HG03469 (cell line): ENCODE data around the gene LCNL1.
A peak's percentile ranks its signal among the peaks of the same experiment; 100 is the strongest.

Source experiments
- ATAC-seq: cut with Tn5 transposase; IDR thresholded peaks from one replicate; pipeline ENCODE4 v1.9.1; 2021; ENCODE audit warnings: mild to moderate bottlenecking, moderate library complexity, moderate number of reproducible peaks; ENCODE audit not compliant: unreplicated experiment

Gene LCNL1

DNA sequence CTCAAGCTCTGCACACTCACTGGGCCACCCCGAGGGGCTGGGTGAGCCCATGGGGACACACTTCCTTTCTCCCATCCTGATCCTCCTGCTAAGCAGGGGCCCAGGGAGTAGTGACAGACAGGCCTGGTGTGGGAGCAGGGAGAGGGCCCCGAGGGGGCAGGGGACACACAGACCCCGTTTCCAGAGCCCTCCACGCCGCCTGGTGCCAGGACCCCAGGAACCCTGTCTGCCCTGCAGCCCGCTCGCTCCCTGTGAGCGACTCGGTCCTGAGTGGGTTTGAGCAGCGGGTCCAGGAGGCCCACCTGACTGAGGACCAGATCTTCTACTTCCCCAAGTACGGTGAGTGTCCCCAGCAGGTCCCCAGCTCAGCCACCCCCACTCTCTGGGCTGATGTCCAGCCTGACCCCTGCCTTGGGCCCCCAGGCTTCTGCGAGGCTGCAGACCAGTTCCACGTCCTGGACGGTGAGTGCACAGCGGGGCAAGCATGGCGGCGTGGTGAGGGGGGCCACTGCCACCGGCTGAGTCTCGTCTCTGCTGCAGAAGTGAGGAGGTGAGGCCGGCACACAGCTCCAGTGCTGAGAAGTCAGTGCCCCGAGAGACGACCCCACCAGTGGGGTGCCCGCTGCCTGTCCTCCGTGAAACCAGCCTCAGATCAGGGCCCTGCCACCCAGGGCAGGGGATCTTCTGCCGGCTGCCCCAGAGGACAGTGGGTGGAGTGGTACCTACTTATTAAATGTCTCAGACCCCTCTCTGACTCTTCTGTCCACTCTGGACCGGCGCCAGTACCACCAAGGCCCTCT lies 36.4 kb upstream of the LCNL1 start:
- no peak for ATAC-seq

DNA sequence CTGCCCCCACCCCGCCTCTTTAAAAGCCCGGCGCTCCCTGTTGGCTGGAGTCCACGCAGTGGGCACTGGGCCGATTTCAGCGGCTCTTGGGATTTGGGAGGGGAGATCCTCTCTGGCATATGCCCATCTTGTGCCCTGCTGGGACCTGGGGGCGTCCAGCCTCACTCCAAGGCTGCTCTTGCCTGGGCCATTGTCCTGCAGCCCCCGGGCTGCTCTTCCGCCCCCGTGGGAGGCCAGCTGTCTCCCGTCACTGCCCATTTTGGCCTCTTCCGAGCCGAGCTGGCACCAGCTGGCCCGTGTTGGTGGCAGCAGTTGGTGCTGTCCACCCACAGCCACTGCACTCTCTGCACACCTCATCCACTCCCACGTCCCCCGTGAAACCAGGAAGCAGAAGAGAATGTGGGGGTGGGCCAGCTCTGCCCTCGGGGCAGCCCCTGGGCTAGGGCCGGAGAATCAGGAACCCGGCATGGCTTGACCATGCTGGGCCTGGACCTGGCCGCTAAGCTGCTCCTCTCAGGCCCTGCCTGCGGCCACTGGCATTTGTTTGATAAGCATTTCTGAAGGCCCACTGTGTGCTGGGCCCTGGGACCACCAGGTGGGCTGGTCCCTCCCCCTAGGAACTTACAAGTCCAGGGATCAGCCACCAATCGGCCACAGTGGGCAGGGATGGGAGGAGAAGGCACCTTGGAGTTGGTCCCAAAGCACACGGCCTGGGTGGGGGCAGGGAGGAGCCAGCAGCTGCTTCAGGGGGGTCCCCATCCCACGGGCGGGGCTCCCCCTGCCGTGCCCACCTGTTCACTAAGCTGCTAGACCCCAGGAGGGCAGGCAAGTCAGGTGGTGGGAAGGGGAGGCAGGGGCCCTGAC lies 35.5 kb upstream of the LCNL1 start:
- no peak for ATAC-seq

DNA sequence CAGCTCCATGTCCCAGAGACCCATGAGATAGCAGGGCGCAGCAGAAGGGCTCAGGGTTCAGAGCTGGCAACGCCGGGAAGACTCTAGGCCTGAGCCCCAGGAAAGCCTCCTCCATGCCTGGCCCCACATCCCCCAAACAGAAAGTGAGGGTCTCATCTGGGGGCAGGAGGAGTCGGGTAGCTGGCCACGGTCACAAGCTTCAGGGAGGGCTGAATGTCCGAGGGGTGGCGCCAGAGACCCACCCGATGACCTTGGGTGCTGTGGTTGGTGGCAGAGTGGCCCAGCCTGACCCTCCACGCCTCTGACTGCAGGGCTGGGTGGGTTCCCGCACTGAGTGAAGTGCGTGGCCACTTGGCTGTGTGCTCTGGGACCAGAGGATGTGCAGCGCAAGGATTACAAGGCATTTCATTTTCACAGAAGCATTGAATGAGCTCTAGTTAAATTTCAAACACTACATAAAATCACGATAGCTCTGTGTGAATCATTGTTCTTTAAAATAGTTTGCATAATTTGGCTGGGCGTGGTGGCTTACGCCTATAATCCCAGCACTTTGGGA lies 34.8 kb upstream of the LCNL1 start:
- no peak for ATAC-seq

DNA sequence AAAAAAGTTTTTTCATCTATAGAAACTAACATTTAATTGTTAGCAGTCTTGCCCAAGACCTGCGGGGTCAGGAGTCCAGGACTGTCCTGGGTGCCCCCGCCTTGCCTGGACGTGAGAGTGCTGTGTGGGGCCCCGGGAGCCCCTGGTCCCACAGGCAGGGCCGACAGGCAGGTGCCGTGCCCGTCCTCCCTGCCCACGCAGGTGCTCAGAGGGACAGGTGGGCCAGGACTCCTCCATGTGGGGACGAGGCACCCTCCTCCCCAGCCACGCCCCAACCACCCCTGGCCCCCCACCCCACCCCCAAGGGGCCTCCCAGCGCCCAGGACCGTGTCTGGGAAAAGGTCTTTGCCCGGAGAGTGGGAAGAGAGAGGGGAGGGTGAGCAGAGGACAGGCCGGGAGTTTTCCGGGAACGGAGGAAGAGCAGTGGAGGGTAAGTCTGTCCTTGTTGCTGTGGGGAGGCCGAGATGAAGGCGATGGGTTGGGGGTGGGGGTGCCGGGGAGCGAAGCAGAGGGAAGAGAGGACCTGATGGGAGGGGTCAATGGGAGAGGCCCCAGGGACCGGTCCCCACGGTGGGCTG lies 33.5 kb upstream of the LCNL1 start:
- no peak for ATAC-seq

DNA sequence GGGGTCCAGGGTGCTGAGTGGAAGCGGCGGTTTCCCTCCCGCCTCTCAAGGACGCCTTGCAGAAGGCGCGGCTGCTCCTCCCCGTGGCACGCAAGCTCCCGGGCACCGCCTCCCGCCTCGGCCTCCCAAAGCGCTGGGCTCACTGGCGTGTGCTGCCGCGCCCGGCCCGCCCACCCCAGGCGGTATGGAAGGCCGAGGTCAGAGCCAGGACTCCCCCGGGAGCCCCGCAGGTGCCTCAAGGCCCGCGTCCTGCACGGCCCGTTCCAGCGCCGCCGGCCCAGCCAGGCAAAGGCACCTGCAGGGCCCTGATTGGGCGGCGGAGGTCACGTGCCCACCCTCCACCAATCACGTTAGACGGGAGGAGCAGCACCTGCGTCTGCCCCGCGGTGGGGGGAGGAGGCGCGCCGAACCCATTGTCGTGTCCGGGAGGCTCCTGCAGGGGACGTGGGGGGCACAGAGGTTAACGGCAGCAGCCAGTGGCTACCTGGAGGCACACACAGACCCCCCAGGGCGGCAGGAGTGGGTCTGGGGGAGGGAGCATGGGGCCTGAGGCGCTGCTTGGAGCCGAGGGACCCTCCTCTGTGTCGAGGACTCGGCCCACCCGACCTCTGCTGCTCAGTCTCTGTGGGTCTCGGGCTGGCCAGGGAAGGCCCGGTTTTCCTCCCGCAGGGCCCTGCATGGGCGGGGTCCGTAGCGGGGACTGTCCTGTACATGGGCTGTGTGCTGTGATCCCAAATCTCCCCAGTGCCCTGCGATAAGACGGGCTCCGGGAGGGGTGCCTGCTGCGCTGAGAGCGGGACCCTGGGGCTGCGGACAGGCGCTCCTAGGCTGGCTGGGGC lies 32.8 kb upstream of the LCNL1 start:
- ATAC-seq, result peak; percentile 64

DNA sequence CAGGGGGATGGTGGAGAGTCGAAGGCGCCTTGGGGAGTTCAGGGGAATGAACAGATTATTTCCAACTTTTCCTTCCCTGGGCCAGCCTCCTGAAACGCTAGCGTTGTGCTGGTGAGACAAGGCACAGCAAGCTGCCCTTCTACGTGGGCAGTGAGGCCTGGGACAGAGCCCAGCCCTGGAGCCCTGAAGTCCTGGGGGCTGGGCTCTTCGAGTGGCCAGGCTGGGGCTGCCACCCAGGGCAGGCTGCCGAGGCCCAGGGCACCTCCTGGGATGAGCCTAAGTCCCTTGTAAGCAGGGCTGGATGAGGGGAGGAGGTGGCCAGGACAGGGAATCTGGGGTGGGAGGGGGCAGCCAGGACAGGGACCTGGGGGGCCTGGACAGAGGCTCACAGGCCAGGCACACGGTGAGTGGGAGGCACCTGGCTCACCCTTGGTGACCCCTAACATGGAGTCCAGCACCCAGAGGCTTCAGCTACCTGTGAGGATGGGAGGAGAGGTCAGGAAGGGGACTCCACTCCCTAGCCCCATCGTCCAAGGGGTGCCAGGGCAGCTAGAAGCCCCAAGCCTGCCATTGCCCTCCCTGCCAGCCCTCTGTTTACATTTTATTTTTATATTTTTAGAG lies 32.0 kb upstream of the LCNL1 start:
- no peak for ATAC-seq

DNA sequence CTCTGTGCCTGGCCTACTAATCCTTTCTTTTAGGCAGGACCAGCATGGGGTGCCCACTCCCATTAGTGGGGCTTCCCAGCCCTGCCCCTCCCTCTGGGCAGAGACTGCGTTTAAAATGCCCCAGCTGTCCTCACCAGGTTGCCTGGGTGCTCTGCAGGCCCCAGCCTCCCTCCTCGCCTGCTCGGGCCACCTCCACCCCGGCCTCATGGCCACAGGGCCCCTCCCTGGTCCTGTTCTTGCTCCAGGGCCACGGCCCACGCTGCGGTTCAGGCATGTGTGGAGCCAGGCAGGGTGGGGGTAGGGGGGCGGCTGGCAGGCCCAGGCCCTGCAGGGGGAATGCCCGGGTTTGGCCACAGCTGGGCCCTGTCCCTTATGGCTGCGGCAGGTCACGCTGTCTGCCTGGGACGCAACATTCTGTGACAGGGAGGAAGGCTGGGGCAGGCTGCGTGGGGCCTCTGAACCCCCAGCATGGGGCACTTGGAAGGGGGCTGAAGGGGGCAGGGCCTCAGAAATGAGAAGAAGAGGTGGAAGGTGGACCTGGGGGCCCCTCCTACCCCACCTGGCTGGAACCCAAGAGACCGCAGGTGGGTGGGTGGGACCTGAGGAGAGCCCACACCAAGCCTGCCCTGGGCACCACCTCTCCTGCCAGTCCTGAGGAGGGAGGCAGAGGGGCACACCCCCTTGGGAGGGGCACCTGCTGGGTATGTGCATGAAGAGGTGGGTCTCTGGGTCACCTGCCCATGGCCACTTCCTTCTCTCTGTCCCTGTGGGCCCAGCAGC lies 31.1 kb upstream of the LCNL1 start, which contains the start of gene LCN12:
Gene LCN12, plus strand, starts transcription at position 733 of the 780 bp plus-strand sequence. CDS start 55 bp downstream, outside the sequence.
- no peak for ATAC-seq

DNA sequence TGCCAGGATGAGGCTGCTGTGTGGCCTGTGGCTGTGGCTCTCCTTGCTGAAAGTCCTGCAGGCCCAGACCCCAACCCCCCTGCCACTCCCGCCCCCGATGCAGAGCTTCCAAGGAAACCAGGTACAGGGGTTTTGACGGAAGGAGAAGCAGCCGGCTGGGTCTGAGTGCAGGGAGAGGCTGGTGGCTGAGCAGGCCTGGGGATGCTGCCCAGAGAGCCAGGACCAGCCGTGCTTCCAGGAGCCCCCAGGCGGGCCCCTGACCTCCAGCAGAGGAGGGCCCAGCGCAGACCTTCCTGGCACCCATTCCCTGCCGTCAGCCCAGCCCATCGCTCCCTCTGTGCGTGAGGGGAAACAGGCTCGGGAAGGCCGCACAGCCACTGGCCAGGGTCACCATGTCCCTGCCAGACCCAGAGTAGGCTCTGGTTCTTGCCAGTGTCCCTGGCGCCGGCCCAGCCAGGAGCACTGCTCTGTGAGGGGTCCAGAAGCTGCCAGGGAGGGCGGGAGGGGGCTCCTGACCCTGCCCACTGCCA lies 30.4 kb upstream of the LCNL1 start:
- no peak for ATAC-seq

DNA sequence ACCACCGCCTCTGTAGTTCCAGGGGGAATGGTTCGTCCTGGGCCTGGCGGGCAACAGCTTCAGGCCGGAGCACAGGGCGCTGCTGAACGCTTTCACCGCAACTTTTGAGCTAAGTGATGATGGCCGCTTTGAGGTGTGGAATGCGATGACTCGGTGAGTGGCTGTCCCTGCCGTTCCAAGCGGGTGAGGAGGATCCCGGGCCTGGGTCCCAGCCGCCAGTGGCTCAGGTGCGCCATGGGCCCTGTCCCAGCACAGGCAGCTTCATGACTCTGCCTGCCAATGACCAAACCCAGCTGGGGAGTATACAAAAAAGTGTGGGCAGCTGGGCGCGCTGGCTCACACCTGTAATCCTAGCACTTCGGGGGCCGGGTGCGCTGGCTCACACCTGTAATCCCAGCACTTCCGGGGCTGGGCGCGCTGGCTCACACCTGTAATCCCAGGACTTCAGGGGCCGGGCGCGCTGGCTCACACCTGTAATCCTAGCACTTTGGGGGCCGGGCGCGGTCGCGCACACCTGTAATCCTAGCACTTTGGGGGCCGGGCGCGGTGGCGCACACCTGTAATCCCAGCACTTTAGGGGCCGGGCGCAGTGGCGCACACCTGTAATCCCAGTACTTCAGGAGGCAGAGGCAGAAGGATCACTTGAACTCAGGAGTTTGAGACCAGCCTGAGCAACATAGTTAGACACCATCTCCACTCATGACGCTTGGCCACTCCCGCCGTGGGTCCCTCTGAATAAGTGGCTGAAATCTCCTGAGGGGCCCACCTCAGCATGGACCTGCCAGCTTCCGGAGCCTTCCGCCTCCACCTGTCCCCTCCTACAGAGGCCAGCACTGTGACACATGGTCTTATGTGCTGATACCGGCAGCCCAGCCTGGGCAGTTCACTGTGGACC lies 29.7 kb upstream of the LCNL1 start:
- ATAC-seq, result no peak

DNA sequence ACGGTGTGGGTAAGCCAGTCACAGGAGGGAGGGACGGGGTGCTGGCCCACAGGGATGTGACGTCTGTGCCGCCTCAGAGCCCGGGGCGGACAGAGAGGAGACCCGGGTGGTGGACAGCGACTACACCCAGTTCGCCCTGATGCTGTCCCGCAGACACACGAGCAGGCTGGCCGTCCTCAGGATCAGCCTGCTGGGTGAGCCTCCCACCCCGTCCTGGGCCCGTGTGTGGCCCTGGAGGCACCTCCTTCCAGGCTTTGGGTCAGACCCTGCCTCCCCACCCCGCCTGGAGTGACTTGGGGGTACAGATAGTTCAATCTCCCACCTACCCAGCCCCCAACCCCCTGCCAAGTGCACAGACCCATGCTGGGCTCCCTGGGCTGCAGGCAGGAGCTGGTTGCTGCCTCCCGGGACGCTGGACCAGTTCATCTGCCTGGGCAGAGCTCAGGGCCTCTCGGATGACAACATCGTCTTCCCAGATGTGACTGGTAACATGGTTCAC lies 29.0 kb upstream of the LCNL1 start:
- ATAC-seq, result no peak

DNA sequence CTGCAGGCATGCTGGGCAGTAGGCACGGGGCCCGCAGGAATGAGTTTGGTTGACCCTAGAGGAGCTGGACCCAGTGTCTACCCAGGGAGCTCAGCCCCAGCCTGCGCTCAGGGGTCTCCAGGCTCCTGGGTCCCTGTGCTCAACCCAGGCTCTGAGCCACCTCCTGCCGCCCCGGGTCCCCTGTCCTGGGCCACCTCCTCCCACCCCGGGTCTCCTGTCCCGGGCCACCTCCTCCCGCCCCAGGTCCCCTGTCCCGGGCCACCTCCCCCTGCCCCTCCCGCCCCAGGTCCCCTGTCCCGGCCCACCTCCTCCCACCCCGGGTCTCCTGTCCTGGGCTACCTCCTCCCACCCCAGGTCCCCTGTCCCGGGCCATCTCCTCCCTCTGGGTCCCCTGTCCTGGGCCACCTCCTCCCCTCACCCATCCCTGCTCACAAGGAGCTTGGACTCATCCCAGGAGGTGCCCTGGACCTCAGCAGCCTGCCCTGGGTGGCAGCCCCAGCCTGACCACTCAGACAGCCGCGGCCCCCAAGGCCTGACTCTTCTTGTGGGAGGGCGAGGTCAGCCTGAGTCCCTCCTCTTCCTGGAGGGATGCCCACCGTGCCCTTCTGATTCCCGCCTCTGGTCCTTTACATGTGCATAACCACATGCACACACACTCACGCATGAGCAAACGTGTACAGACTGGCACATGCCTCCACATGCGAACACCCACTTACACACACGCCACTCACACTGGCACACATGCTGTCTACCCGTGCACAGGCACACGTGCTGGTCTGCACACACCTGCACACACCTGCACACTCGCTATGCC lies 28.3 kb upstream of the LCNL1 start:
- no peak for ATAC-seq

DNA sequence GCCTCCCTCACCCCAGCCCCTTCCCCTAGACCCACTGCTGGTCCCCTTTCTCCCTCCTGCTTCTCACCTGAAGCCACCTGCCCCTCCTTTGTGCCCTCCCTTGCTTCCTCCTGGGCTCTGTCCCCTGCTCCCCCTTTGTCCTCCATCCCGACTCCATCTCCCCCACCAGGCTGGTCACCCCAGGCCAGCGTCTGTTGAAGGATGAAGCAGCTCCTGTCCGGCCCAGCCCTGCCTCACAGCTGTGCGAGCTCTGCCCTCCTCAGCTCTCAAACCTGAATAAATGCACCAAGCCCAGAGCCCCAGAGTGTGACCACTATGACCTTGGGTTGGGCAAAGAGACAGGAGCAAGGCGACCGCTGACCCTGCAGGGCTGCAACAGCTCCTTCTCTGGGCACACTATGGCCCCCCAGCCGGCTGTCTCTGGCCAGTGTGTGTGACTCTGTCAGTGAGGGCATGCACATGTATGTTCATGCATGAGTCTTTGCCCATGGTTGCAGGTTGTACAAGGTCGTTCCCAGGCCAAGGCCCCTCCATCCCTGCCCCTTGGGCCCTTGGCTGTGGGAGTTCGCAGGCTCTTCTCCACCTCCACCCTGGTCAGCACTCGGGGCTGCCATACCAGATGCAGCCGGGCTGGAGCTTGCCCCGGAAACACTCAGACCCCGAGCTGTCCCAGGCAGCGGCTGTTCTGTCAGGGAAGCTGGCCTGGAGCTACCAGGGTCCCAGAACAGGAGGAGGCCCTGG lies 27.4 kb upstream of the LCNL1 start:
- ATAC-seq, result no peak

DNA sequence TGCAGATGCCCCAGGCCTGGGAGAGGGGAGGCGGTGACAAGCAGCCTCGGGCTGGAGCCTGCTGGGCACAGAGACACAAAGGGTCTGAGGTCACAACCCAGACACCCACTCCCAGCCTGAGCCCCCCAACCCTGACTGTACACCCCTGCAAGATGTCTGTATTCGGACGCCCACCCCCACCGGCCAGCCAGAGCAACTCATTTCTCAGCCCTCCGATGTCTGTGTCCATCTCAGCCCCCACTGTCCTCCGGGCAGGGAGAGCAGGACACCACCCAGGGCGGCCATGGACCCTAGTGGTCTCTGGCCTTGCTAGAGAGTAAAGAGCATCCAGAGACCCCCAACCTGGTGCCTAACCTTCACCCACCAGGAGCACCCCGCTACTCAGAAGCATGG lies 26.9 kb upstream of the LCNL1 start:
- ATAC-seq, result no peak

DNA sequence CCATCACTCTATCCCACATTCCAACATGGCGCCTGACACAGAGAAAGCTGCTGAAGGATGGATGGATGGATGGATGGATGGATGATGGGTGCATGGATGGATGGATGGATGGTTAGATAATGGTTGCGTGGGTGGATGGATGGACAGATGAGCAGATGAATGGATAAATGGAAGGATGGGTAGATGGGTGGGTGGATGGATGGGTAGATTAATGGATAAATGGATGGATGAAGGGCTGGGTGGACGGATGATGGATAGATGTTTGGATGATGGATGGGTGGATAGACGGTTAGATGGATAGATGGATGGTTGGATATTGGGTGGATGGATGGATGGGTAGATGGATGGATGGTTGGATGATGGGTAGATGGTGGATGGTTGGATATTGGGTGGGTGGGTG lies 26.2 kb upstream of the LCNL1 start:
- ATAC-seq, result no peak

DNA sequence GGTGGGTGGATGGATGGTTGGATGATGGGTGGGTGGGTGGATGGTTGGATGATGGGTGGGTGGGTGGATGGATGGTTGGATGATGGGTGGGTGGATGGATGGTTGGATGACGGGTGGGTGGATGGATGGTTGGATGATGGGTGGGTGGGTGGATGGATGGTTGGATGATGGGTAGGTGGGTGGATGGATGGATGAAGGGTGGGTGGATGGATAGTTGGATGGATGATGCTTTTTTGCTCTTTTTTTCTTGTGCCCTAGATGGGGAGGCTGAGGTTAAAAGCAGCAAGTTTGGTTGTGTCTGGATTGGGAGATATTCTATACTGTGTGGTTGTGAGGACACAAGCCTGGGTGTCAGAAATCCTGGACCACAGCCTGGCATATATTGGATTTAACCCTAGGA lies 25.3 kb upstream of the LCNL1 start:
- ATAC-seq, result no peak

DNA sequence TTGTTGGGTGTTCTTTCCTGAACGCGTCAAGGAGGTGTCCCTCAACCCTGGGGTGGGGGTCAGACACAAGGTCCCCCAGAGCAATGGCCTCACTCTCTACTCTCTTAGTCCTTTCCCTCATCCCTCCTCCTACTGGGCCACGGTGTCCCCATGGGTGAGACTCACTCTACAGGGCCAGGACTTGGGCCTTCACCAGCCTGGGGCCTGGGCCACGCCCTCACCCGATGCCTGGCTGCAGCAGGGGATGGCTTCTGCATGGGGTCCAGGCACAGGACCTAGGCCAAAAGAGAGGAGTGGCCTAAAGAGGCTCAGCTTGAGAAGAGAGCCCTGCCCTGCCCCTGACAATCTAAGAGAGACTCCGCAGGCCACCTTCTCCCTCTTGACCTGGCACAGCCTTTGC lies 24.9 kb upstream of the LCNL1 start:
- no peak for ATAC-seq
